A375 (cell line): ENCODE data around the gene MDFI. TPM values are rescaled to one million over a fixed set of nuclear protein-coding genes. Genes with fewer than 3 reads are reported as not detected.

Experiments used
- small RNA-seq: library from RNA; depleted of rRNA; stranded (forward); fragments of <200 nt; gene quantifications from one replicate; pipeline ENCODE3, GENCODE V24; 2014
- total RNA-seq: library from RNA; depleted of rRNA; stranded (reverse); fragments of >200 nt; shearing (Covaris generic); gene quantifications from 2 replicates; pipeline ENCODE4 v1.2.3, GENCODE V29; 2014; rRNA removed

Gene MDFI, protein sequence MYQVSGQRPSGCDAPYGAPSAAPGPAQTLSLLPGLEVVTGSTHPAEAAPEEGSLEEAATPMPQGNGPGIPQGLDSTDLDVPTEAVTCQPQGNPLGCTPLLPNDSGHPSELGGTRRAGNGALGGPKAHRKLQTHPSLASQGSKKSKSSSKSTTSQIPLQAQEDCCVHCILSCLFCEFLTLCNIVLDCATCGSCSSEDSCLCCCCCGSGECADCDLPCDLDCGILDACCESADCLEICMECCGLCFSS
- total RNA-seq: 1.2 and 1.8 TPM in 2 replicates

DNA sequence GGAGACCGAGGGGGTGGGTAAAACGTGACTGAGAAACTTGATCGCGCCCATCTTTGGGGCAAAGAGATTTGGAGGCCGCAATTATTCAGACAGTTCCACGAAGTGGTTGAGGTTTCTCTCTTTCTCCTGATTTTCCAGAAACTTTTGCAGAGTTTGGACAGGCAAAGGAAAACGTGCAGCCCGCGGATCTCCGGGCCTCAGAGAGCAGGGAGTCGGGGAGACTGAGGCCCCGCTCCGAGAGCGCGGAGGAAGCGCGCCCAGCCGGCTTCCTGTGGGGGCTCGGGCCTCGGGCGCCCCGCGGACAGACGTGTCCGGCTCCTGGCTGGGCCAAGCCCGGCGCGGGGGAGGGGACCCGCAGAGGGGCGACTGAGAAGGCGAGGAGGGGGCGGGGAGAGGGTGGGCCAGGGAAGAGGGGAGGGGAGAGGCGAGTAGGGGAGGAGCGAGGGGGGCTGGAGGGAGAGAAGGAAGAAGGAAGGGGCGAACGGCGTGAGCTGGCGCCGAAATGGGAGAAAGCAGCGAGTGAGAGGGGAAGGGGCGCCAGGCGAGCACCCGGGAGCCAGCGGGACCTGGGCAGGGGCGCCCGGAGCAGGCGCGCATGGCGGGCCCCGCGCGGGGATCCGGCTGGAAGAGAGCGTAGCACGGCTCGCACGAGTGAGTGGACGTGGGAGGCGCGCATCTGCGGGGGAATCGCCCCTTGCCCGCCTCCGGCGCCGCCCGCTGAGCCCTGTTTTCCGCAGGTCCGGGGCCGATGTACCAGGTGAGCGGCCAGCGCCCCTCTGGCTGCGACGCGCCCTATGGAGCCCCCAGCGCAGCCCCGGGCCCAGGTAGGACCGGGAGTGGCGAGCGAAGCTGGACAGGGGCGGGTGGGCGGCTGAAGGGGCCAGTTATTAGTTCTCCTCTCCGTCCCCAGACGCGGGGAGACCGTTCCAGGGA lies at the start of gene MDFI:
Gene MDFI, plus strand, starts transcription at position 467 of the 933 bp plus-strand sequence. Its CDS starts 282 bp downstream, at position 749.

Small RNA genes within 50 kb of the gene (small RNA-seq; reads per million reads assigned to genes)
- gene MIR4641: not detected

Other genes starting within 250 kb of the MDFI start
- gene FOXP4, start 92.1 kb upstream of the MDFI start, total RNA-seq: 3.1 and 3.5 TPM in 2 replicates
- gene TFEB, start 97.1 kb downstream of the MDFI start, total RNA-seq: 3.3 TPM in 2 replicates
- not detected in 2 replicates for gene PGC, start 108.9 kb downstream of the MDFI start, total RNA-seq
- gene FRS3, start 141.4 kb downstream of the MDFI start, total RNA-seq: 3.1 TPM in 2 replicates
- not detected in 2 replicates for gene PRICKLE4, start 142.3 kb downstream of the MDFI start, total RNA-seq
- gene TOMM6, start 149.2 kb downstream of the MDFI start, total RNA-seq: 94.8 and 96.0 TPM in 2 replicates